ENCODE measurements around the gene PPP2R3A. TPM values are rescaled to one million over a fixed set of nuclear protein-coding genes. Genes with fewer than 3 reads are reported as not detected.

PPP2R3A gene
- total RNA-seq, 1 donor from 2014 or later = 98.1 TPM

DNA sequence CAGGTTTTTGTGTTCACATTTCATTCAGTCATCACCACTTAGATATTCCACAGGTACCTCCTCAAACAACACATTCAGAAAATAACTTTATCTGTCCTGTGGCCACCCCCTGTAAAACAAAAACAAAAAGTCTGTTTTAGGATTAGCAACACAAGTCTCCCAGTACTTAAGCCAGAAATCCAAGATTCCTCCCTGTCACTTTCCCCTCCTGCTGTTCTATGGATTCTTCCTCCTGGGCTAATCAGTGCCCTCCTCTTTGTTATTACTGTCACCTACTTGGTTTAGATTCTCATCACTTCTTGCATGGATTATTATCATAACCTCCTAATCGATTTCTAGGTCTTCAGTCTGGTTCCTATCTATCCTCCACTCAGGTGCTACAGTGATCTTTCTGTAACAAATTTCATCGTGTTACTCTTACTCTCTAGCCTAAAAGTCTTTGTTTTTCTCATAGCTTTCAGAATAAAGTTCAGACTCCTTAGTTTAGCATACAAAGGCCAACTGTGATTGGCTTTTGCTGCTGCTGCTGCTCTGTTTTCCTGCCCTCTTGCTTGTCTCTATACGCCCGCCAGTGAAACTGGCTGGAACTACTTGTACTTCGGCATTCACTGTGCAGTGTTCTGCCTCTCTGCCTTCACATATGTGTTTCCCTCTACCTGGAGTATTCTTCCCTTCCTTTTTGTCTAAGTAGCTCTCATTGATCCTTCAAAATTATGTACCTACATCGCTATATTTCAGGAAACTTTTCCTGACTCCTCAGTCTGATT lies 32.2 kb downstream of the PPP2R3A start:
- ATAC-seq (ENCODE audit: poor library complexity) = peak; percentile 73
- intact Hi-C loops (cut with DNase I) = no loop called here
- DNase-seq = no peak

DNA sequence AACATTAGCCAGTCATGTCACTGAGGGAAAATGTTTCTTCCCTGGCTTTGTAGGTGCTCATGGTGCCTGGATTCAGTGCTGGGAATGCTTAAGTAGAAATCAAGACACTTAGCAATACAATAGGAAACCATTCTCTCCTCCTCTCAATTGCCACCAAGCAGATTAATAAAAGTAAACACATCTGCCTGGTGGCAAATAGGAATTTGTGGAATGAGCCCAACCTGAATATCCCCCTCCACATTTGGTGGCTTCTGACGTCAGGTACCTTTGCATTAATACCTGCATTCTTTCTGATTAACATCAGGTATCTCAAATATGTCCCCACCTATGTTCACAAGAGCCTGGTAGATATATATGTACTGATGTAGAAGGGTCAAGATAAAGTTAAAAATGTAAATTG lies 42.7 kb downstream of the PPP2R3A start:
- DNase-seq (no peak), ATAC-seq (ENCODE audit: poor library complexity) (no peak)
- intact Hi-C loops (cut with DNase I) = no loop called here

DNA sequence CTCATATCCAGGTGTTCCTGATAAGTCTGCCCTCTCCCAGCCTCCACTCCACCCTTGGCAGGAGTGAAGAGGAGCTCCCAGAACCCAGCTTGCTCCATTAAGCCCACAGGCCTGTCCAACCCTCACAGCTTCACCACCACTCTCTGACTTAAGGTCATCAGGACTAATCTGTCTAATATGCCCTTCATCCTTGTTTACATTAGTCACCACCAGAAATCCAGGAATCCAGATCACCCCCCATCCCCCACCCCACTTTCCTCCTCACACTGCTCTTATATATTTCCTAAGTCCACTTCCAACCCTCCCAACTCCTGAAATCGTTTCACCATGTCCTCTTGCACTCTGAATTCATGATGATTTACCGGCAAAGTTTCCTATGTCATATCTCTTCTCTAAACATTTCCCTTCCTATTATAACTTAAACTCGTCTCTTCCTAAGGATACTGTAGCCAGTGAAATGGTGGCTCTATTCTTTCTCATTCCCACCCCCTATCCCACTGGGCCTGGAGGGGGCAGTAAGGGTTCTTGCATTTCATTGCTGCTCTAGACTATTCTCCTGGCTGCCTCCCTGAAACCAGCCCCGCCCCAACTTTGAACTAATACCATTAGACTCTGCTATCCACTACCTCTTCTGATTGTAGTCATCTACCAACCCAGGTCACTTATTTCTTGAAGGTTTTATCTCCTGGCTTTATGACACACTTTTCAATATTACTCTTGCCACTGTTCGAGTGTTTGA lies 43.4 kb downstream of the PPP2R3A start:
- intact Hi-C loops (cut with DNase I) = no loop called here
- ATAC-seq (ENCODE audit: poor library complexity) (no peak), DNase-seq (no peak)

DNA sequence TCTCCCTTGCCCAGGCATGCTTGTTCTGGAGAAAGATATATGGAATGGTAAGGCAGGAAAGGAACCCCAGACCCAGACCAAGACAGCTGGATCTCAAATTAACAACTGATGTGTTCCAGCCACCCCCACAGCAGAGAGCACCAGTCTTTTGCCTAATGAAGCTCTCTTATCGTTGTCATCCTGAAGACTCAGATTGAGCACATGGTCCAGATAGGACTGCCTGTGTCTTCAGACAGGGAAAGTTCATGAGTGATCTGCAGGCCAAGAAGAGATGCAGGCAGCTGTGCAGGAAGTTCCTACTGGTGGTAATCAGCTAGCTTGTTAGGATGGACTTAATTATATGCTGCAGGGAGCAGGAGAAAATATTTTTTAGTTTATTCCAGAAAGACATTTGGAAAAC lies 53.3 kb downstream of the PPP2R3A start:
- ATAC-seq (ENCODE audit: poor library complexity) (no peak), DNase-seq (no peak)
- intact Hi-C loops (cut with DNase I) = no loop called here

DNA sequence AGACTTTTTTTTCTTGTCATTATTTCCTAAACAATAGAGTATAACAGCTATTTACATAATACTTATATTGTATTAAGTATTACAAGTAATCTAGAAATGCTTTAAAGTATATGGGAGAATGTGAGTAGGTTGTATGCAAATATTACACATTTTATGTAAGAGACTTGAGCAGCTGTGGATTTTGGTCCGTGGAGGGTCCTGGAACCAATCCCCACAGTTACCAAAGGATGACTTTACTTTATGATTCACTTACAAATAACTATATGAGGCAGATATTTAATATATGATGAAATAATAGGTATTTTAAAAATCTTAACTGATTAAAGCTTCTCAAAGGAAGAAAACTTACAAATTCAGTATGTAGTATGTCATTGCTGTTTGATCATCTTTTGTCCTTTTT lies 56.3 kb downstream of the PPP2R3A start:
- no peak for ATAC-seq (ENCODE audit: poor library complexity)
- DNase-seq = no peak
- intact Hi-C loops (cut with DNase I) = no loop called here

DNA sequence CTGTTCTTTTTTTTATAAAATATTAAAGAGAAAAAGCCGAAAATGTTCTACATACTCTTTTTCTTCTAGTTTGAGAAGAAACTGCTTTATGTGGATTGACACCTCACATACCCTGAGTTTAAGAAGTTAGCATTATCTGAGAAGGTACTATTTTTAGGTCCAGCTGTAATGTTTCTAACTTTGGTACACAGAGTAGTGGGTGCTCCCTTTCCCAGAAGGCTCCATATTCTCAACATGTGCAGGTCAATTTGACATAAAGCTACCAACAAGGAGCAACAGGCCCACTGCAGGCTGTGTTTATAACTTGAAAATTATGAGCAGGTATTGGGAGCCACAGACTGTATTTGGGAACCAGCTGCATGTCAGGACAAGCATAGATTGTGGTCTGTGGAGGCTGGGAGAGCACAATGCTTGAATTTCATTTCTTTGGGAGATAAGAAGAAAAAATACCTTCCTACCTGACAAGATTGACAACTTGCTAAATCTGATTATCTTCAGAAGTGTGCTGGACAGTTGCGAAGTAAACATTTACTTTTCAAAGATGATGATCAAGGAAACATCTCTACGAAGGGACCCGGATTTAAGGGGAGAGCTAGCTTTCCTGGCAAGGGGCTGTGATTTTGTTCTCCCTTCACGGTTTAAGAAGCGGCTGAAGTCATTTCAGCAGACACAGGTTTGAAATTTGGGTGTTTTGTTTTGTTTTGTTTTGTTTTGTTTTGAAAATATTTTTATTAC lies 57.2 kb downstream of the PPP2R3A start:
- ATAC-seq (ENCODE audit: poor library complexity) = peak; percentile 82
- intact Hi-C loops (cut with DNase I) = no loop called here
- DNase-seq = no peak

DNA sequence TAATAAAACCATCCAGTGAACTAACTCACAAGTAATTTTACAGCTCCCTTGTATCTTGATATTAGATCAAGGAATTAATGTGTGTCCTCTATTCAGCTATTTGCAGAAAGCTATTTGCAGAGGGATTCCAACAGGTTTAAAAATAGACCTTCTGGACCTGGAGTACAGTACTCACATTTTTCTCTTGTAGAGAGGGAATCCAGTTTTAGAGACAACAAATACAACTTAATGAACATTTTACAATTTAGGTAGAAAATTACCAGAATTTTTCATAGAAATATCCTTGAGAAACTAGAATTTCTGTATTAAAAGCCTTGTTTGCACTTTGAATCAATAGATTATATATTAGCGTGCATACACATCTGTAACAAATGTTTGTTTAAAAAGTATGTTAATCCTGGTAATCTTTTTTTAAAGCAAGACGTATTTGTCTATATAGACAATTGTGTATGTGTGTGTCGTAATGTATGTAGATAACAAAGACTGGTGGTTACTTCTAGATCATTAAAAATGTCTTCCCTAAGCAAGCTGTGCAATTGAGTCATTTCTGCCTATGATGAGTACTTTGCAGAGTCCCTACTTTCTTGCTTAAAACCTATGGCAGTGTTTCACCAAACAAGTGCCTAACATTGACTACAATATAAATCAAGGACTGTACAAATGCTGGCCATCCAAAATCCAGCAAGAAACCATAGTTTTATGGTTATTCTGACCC lies 57.9 kb downstream of the PPP2R3A start:
- intact Hi-C loops (cut with DNase I) = no loop called here
- peak; percentile 84 for ATAC-seq (ENCODE audit: poor library complexity)

DNA sequence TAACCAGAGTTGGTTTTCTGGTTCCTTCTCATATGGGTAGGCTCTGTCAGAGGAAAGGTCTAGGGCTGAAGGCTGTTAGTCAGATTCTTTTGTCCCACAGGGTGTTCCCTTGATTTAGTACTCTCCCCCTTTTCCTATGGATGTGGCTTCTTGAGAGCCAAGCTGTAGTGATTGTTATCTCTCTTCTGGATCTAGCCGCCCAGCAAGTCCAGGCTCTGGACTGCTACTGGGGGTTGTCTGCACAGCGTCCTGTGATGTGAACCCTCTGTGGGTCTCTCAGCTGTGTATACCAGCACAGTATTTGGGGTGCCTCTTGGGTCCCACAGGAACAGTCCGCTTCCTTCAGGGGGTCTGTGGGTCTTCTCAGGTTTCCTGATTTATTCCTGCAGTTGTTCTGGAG lies 70.8 kb downstream of the PPP2R3A start:
- ATAC-seq (ENCODE audit: poor library complexity) = peak; percentile 25
- no peak for DNase-seq
- intact Hi-C loops (cut with DNase I) = no loop called here

More for the DNA sequence above, 57.9 kb downstream of the PPP2R3A start:
- no peak for DNase-seq

DNA sequence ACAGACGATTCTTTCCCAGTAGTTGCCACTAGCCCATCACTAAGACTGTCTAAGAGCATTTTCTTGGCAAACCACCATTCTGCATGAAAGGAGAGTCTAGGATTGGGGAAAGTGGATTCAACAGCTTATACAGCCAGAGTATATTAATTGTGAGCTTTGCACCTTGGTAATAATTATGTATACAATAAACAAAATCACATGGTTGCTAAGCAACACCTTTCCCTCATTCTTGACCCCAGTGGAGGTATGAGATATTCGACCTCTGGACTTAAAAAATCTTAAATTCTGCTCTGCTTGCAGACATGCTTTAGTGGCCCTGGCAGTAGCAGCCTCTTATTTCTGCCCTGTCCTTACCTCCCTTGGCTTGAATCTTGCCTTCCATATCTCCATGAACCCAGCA lies 73.1 kb downstream of the PPP2R3A start:
- no peak for DNase-seq
- no peak for ATAC-seq (ENCODE audit: poor library complexity)
- intact Hi-C loops (cut with DNase I) = no loop called here

DNA sequence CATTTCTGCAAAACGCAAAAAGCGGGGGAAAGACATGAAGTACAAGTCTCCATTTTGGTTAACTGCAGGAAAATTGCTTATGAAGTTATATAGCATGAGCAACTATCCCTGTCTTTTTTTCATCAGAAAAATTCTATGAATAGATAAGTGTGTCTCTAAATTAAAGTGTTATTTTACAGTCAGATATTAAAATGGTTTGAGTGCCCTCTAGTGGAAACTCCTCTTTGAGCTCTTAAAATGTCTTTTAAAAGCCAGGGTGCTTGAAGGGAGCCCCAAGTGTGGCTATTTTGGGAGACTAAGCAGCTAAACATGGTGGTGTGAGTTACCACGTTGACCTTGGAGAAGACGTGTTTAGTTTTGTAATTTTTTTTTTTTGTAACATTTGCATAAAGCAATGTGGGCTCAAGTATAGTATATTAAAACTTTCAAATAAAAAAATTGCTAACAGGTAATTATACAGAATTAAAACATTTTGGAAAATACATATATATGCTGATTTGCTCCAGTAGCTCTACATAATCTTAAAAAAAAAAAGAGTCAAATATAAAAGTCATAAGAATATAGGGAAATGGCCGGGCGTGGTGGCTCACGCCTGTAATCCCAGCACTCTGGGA lies 77.2 kb downstream of the PPP2R3A start:
- peak; percentile 44 for ATAC-seq (ENCODE audit: poor library complexity)
- DNase-seq = no peak
- intact Hi-C loops (cut with DNase I) = loop anchor here (5.0 kb wide), 1 partner anchor 125 kb away; no protein-coding TSS in a partner anchor

DNA sequence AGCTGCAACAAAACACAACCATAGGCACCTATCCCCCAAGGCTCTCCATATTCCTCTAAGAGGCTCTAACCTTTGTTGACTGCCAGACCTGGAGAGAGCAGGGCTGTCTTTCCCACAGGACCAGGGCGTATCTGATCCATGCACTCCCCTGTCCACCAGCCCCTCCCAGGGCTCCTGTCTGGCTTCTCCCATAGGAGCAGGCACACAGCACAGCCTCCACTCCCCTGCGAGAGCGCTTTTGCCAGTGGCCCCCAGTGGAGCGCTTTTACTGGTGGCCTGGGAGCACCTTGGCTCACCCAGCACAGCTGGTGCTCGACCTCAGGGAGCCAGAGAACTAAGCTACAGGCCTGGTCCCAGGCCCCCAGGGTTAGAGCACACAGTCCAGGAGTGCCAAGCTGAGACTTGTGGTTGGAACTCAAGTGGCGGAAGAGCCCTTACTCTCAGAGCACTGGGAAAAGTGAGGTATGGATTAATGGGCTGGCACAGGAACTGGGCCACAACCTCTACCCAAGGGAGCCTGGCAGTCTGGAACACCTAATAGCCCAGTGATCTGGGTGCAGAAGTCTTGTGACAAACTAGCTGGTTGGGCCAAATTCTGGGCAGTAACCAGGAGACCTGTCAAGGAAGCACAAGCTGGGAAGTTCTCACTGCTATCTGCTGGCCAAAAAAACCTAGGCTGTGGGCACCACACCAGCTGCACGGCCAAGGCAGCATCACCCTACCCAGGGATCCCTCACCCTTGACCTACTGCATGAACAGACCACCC lies 79.6 kb downstream of the PPP2R3A start:
- intact Hi-C loops (cut with DNase I) = loop anchor here (5.0 kb wide), 1 partner anchor 128 kb away; no protein-coding TSS in a partner anchor
- no peak for DNase-seq
- ATAC-seq (ENCODE audit: poor library complexity) = peak; percentile 46

DNA sequence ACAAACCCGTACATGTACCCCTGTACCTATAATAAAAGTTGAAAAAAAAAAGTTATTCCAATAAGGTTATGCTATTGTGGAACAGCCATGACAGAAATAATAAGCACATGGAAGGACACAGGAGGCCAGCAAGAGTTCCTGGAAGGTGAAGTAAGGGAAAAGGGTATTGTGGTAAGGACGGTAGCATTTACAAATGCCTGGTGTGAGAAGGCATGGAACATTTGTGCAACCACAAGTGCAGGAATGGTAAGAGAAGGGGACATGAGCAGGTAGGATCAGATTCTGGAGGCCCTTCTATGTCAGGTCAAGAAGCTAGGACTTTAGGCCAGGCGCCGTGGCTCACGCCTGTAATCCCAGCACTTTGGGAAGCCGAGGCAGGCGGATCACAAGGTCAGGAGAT lies 82.5 kb downstream of the PPP2R3A start:
- intact Hi-C loops (cut with DNase I) = no loop called here
- ATAC-seq (ENCODE audit: poor library complexity) = no peak
- no peak for DNase-seq

DNA sequence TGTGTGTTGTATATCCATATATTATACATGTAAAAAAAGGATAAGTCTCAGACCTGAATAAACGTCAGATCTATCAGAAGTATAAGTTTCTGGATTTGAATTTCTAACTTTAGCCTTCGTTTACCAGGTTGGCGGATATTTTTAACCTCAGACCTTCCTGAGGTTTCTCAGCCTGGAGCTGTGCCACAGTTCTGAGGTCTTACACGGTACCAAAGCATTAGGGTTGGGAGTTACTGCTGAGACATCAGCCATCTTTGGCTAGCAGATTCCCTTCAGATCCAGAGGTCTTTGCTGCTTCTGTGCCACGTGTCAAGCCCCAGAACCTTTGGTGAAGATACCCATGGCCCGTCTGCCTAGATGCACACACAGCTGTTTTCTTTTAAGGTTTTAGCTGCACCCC lies 84.7 kb downstream of the PPP2R3A start:
- ATAC-seq (ENCODE audit: poor library complexity) (no peak), DNase-seq (no peak)
- intact Hi-C loops (cut with DNase I) = no loop called here

DNA sequence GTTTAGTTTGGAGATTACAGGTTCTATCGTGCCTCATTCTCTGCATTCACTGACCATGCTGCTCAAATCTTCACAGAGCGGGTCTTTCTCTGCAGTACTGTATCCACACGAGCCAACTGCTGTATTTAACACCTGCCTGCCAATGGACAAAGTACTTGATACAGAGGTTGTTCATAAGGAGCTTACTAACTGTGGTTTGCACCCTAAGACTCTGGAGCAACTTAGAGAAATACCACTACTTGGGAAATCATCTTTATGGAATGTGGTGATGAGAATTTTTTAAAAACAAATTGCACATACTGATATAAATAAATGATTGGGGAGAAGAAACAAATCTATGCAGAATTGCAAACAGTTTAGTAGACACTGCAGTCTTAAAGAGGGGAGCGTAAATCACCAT lies 90.0 kb downstream of the PPP2R3A start:
- intact Hi-C loops (cut with DNase I) = no loop called here
- DNase-seq (no peak), ATAC-seq (ENCODE audit: poor library complexity) (no peak)

DNA sequence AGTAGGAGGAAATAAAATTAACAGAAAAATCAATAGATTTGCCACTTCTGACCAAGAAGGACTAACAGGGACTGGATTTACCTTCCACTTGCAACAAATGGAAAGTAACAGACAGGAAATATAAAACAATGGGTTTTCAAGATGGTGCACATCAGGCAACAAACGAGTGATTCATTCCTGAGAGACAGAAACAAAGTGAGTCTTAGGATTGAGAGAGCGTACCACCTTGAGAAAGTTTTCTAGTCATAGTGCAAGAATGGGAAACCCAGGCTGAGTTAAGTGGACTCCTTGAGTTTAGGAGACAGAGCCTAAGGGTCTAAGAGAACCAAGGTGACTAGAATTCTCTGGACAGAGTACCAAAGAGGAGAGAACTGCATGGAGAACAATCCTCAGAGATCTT lies 101.7 kb downstream of the PPP2R3A start:
- ATAC-seq (ENCODE audit: poor library complexity) (no peak), DNase-seq (no peak)
- intact Hi-C loops (cut with DNase I) = no loop called here

DNA sequence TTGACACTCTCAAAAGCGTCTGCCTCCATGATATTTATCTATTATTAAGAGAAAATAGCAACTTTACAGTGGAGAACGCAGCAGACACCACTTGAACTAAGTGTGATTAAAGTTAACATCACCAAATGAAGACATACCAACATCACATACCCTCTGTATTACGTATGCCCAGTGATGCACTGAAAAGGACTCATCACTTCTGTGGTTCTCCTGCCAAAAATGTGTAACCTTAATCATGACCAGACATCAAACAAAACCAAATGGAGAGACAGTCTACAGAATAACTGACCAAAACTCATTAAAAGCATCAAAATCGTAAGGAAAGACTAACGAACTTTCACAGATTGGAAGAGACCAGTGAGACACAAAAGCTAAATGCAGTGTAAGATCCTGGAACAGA lies 103.2 kb downstream of the PPP2R3A start:
- intact Hi-C loops (cut with DNase I) = no loop called here
- DNase-seq = no peak
- no peak for ATAC-seq (ENCODE audit: poor library complexity)

DNA sequence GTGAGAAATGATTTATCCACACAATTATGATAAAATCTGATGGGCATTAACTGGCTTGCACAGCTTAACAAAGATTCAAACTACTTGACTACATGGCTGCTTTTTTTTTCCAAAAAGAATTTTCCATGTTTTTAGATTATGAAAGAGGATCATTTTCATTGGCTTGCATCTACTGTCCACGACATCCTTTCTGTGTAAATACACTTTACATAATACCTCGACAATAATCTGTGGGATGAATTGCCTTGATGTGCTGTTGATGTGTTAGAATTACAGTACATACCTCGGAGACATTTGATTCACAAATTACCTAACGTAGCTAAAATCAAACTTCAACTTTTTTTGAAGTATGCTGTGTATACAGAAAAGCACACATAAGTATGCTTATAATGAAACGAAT lies 104.4 kb downstream of the PPP2R3A start:
- ATAC-seq (ENCODE audit: poor library complexity) (no peak), DNase-seq (no peak)
- intact Hi-C loops (cut with DNase I) = loop anchor here (10.0 kb wide), 1 partner anchor 685 kb away; the partner anchor contains the start of gene STAG1

DNA sequence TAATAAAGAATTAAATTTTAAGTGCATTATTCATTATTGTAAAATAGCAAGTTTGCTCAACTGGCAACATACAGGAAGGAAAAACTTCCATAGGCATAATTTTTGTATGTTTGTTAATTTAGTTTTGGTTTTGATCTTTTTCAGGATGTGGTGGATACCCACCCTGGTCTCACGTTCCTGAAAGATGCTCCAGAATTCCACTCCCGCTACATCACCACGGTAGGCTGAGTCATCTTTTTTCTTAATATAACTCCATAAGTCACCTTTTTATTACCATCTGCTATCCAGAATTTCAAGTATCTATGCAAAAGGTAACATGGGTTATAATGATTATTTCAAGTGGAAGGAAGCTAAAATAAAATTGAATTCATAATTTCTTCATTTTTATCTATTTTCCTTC lies 104.8 kb downstream of the PPP2R3A start:
- intact Hi-C loops (cut with DNase I) = loop anchor here (10.0 kb wide), 1 partner anchor 684 kb away; the partner anchor contains the start of gene STAG1
- no peak for DNase-seq
- ATAC-seq (ENCODE audit: poor library complexity) = no peak

Measured in Right ventricle myocardium superior (tissue), 1 donor.